PC-3 (cell line): ENCODE results near the gene CDH4. TPM values are rescaled to one million over a fixed set of nuclear protein-coding genes. Genes with fewer than 3 reads are reported as not detected.

Source experiments
- ATAC-seq: fragments of 200-7000 bp; cut with Tn5 transposase; 2 replicates; pipeline ENCODE4 v1.9.1; 2020; ENCODE audit warnings: mild to moderate bottlenecking, moderate library complexity
- BruUV-seq: library from RNA; stranded (reverse); fragments of 400-500 nt; replicated peaks from 2 replicates; lab custom pipeline; 2021; lab: Mats Ljungman, UMichigan
- CTCF ChIA-PET: fragments of 300-600 bp; sonication (Branson Sonifier 250); formaldehyde crosslinking; loops from one replicate; lab custom pipeline; 2022; ENCODE audit warnings: antibody characterized with exemption; lab: Charles Lee
- POLR2A ChIA-PET: fragments of 300-600 bp; sonication (Branson Sonifier 250); formaldehyde crosslinking; loops from one replicate; lab custom pipeline; 2022; ENCODE audit warnings: antibody characterized with exemption; ENCODE audit not compliant: unreplicated experiment; lab: Charles Lee
- DNase-seq: peaks from one replicate; pipeline ENCODE4 v3.0.0-alpha.2; 2015
- H2AFZ ChIP-seq: fragments of 300-600 bp; sonication (generic); 2 replicates; pipeline ENCODE4 v1.6.0; 2016; ENCODE audit warnings: antibody characterized with exemption, low read length
- H3F3A ChIP-seq: fragments of 300-600 bp; sonication (generic); one replicate; pipeline ENCODE4 v1.6.0; 2017; ENCODE audit warnings: antibody characterized with exemption, low read length, control low read depth, mild to moderate bottlenecking; ENCODE audit not compliant: unreplicated experiment
- H3K27ac ChIP-seq: fragments of 300-600 bp; sonication (generic); 2 replicates; pipeline ENCODE4 v1.5.1; 2016; ENCODE audit warnings: mild to moderate bottlenecking, low read length
- H3K27me3 ChIP-seq: fragments of 300-600 bp; sonication (generic); 2 replicates; pipeline ENCODE4 v1.6.1; 2016; ENCODE audit warnings: low read length, mixed read lengths
- H3K36me3 ChIP-seq: fragments of 300-600 bp; sonication (generic); 2 replicates; pipeline ENCODE4 v1.6.1; 2016; ENCODE audit warnings: low read depth, mixed run types, low read length, mixed read lengths
- H3K4me1 ChIP-seq: fragments of 300-600 bp; sonication (generic); 2 replicates; pipeline ENCODE4 v1.5.1; 2016; ENCODE audit warnings: low read length; ENCODE audit not compliant: insufficient read depth
- H3K4me2 ChIP-seq: fragments of 300-600 bp; sonication (generic); 2 replicates; pipeline ENCODE4 v1.6.0; 2016; ENCODE audit warnings: low read length
- H3K4me3 ChIP-seq: fragments of 300-600 bp; sonication (generic); 2 replicates; pipeline ENCODE4 v1.5.1; 2016; ENCODE audit warnings: mild to moderate bottlenecking, low read length, mixed read lengths
- H3K79me2 ChIP-seq: fragments of 300-600 bp; sonication (generic); 2 replicates; pipeline ENCODE4 v1.6.1; 2017; ENCODE audit warnings: low read length, mixed read lengths
- H3K9ac ChIP-seq: fragments of 300-600 bp; sonication (generic); 2 replicates; pipeline ENCODE4 v1.6.0; 2016; ENCODE audit warnings: mild to moderate bottlenecking, low read length
- H3K9me2 ChIP-seq: fragments of 300-600 bp; sonication (generic); replicated peaks from 2 replicates; pipeline ENCODE4 v1.6.1; 2016; ENCODE audit warnings: mixed run types, low read length, mixed read lengths
- H3K9me3 ChIP-seq: fragments of 300-600 bp; sonication (generic); 2 replicates; pipeline ENCODE4 v1.6.1; 2016; ENCODE audit warnings: low read length, mixed read lengths
- H4K20me1 ChIP-seq: fragments of 300-600 bp; sonication (generic); 2 replicates; pipeline ENCODE4 v1.6.1; 2016; ENCODE audit warnings: low read length, mixed read lengths
- EZH2 ChIP-seq: fragments of 300-600 bp; sonication (generic); IDR thresholded peaks from one replicate; pipeline ENCODE4 v1.6.1; 2017; ENCODE audit warnings: antibody characterized with exemption, mild to moderate bottlenecking, low read length; ENCODE audit not compliant: unreplicated experiment
- EZH2phosphoT487 ChIP-seq: fragments of 300-600 bp; sonication (generic); IDR thresholded peaks from 2 replicates; pipeline ENCODE4 v1.6.1; 2018; ENCODE audit warnings: mild to moderate bottlenecking, antibody characterized with exemption, low read length, borderline replicate concordance
- intact Hi-C: fragments of 100-400 bp; cut with micrococcal nuclease; formaldehyde crosslinking; loops from 2 replicates; pipeline ENCODE4 v1.9.0; 2023
- total RNA-seq: library from RNA; depleted of rRNA; stranded (reverse); fragments of >200 nt; gene quantifications from 2 replicates; pipeline ENCODE4 v1.2.3, GENCODE V29; 2014
- TF ChIP-seq, protein P1 (sequence below): fragments of 300-600 bp; sonication (generic); conservative IDR thresholded peaks from 2 replicates; pipeline ENCODE4 v1.5.1; 2017; ENCODE audit warnings: antibody characterized with exemption, low read depth, mild to moderate bottlenecking, low read length

CDH4 gene
- total RNA-seq, 1 experiment from 2014 or later = not detected

- intact Hi-C loops = no loop called here
- Histone ChIP-seq H3K9me3 (0 out of 2 replicates have a peak, but pooled peaks cover 6% of the 10 kb centered on the region), H3K36me3 (no peaks in the 10 kb centered on the region), H4K20me1 (no peaks in the 10 kb centered on the region), H3K9ac (no peak overlapping the region), H3K4me2 (no peak overlapping the region), H2AFZ (no peak overlapping the region), H3K9me2 (no peaks in the 10 kb centered on the region), H3K79me2 (no peaks in the 10 kb centered on the region), H3K27ac (no peak overlapping the region), H3K27me3 (no peaks in the 10 kb centered on the region), H3K4me3 (no peak overlapping the region), H3K4me1 (no peaks in the 10 kb centered on the region), H3F3A (no peaks in the 10 kb centered on the region)
- no TSS peak for BruUV-seq
- ATAC-seq (no peak), DNase-seq (no peak)
- ChIA-PET POLR2A (no interaction called here), CTCF (no interaction called here)
- TF ChIP-seq EZH2 (no peak), EZH2phosphoT487 (no peak)
- TF ChIP-seq, protein P1, sequence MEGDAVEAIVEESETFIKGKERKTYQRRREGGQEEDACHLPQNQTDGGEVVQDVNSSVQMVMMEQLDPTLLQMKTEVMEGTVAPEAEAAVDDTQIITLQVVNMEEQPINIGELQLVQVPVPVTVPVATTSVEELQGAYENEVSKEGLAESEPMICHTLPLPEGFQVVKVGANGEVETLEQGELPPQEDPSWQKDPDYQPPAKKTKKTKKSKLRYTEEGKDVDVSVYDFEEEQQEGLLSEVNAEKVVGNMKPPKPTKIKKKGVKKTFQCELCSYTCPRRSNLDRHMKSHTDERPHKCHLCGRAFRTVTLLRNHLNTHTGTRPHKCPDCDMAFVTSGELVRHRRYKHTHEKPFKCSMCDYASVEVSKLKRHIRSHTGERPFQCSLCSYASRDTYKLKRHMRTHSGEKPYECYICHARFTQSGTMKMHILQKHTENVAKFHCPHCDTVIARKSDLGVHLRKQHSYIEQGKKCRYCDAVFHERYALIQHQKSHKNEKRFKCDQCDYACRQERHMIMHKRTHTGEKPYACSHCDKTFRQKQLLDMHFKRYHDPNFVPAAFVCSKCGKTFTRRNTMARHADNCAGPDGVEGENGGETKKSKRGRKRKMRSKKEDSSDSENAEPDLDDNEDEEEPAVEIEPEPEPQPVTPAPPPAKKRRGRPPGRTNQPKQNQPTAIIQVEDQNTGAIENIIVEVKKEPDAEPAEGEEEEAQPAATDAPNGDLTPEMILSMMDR = no peak
These were observed 47.9 kb upstream of the CDH4 start for GRCh38 chr20:61204206-61204605.

GRCh38 chr20:61205769-61206168, 46.3 kb upstream of the CDH4 start:
- Histone ChIP-seq H3K27ac (no peak overlapping the region), H3K9me3 (0 out of 2 replicates have a peak, but pooled peaks cover 5% of the 10 kb centered on the region), H3K9ac (no peak overlapping the region), H3K36me3 (no peaks in the 10 kb centered on the region), H3K27me3 (no peaks in the 10 kb centered on the region), H3K4me1 (no peaks in the 10 kb centered on the region), H3K4me2 (no peak overlapping the region), H3K9me2 (no peaks in the 10 kb centered on the region), H3K4me3 (no peak overlapping the region), H3F3A (no peaks in the 10 kb centered on the region), H2AFZ (no peak overlapping the region), H3K79me2 (no peaks in the 10 kb centered on the region), H4K20me1 (no peaks in the 10 kb centered on the region)
- ChIA-PET CTCF (no interaction called here), POLR2A (no interaction called here)
- BruUV-seq = no TSS peak
- TF ChIP-seq EZH2 = no peak
- TF ChIP-seq, protein P1 = no peak
- no peak for TF ChIP-seq EZH2phosphoT487
- DNase-seq (no peak), ATAC-seq (no peak)
- intact Hi-C loops = no loop called here

GRCh38 chr20:61210862-61211261, 41.2 kb upstream of the CDH4 start:
- H3K27ac ChIP-seq = no peak overlapping the region
- H3K79me2 ChIP-seq = no peaks in the 10 kb centered on the region
- H3K36me3 ChIP-seq = no peaks in the 10 kb centered on the region
- no peaks in the 10 kb centered on the region for H3K4me1 ChIP-seq
- ATAC-seq (no peak), DNase-seq (no peak)
- no peak overlapping the region for H3K4me2 ChIP-seq
- no peak for TF ChIP-seq EZH2phosphoT487
- no peak for TF ChIP-seq EZH2
- TF ChIP-seq, protein P1 = no peak
- H3F3A ChIP-seq = no peaks in the 10 kb centered on the region
- 0 out of 2 replicates have a peak, but pooled peaks cover 5% of the 10 kb centered on the region for H3K9me3 ChIP-seq
- no peaks in the 10 kb centered on the region for H3K9me2 ChIP-seq
- POLR2A ChIA-PET = no interaction called here
- H3K9ac ChIP-seq = no peak overlapping the region
- CTCF ChIA-PET = no interaction called here
- H2AFZ ChIP-seq = no peak overlapping the region
- no peak overlapping the region for H3K4me3 ChIP-seq
- no peaks in the 10 kb centered on the region for H4K20me1 ChIP-seq
- BruUV-seq = no TSS peak
- intact Hi-C loops = no loop called here
- H3K27me3 ChIP-seq = no peaks in the 10 kb centered on the region
